Measurements from ENCODE around the gene USF2.

USF2 gene

DNA sequence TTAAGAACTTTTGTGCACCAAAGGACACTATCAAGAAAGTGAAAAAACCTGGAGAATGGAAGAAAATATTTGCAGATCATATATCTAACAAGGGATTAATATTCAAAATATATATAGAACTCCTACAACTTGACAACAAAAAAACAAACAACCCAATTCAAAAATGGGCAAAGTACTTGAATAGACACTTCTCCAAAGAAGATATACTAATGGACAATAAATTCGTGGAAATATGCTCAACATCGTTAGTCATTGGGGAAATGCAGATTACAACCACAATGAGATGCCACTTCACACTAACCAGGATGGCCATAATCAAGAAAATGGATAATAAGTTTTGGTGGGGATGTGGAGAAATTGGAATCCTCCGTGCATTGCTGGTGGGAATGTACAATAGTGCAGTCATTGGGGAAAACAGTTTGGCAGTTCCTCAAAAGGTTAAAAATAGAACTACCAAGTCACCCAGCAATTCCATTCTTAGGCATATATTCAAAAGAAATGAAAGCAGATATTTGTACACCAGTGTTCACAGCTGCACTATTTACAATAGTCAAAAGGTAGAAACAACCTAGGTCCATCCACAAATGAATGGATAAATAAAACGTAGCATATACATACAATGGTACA, 22.2 kb upstream of the USF2 start:
- no peak for DNase-seq

DNA sequence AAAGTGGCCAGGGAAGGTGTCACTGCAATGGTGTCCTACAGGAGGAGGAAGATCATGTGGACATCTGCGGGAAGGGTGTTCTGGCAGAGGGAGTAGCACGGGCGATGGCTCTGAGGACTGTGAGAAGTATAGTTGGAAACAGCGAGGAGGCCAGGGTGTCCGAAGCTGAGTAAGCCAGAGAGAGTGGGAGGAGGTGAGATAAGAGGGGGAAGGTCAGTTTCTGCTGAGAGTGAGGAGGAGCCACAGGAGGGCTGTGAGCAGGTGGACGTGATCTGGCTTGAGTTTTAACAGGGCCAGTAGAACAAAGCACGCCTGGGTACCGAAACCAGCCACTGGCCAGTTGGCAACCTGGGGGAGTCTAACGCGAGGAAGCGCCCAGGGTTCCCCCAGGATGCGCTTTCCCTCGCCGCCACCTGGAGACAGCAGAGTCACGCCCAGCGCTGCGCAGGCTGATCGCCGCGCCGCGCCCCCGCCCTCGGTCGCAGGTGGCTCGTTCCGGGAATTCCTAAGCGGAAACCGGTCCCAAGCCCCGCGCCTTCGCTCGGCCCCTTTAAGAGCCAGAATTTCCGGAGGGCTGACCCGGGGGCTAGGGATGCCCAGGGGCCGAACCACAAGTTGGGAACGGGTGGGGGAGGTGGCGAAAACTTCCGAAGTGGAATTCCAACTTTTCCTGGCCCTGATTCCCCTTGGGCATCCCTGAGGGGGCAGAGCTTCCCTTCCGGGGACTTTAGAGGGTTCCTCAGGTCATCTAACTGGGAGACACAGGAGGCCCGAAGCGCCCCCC, 21.0 kb upstream of the USF2 start:
- peak; percentile 58 for DNase-seq

DNA sequence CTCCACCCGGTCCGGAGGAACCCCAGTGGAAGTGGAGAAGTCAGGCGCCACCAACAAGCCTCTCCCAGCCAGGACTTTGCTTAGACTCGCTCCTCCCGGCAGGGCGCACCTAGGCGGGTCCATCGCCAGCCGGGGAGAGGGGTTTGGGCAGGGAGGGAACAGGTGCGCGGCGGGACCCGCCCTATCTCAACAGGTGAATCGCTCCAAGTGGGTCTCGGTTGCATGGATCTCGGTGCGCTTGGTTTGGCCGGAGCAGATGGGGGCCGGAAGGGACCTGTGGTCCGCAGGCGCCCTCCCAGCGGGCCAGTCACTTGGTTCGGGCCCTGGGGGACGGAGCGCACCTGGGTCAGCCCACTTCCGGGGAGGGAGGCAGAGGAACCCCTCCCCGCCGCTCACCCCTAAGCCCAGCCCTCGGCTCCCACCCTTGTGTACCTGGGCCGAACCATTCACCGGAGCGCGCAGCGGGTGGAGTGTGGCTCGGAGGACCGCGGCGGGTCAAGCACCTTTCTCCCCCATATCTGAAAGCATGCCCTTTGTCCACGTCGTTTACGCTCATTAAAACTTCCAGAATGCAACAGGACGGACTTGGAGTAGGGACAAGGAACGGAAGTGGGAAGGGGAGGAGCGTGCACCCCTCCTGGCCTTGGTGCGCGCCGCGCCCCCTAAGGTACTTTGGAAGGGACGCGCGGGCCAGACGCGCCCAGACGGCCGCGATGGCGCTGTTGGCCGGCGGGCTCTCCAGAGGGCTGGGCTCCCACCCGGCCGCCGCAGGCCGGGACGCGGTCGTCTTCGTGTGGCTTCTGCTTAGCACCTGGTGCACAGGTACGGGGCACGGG, 20.2 kb upstream of the USF2 start, which contains the start of gene LSR:
TSS of gene LSR (plus strand) at position 693 of the 836 bp plus-strand sequence. CDS start at position 714, 21 bp downstream.
- peak; percentile 84 for DNase-seq

DNA sequence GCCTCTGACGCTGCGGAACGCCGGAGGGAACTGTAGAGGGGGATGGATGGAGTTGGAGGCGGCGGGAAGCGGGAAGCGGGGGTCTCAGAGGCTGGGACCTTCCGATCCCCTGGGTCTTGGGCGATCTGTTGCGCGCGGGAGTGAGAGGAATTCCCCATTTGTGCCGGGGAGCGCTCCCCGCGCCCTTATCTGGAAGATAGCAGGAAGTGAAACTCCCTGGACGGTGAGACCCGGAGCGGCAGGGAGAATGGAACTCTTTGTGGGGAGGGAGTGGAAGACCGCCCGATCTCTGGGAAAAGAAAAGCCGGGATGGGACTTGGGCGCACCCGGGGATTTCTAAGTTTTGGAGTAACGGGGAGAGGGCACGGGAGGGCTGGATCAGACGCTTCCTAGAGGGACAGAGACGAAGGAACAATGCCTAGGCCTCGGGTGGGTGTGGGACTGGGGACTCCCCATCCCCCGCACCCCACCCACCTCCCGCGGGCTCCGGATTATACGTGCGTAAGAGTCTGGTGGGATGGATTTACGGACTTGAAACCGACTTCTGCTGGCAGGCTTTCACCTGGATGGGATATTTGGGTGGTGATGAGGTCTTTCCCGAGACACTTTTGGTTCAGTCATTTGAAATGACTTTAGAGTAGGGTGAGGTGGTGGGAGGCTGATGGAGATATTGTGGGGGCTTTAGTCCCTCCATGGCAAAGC, 19.5 kb upstream of the USF2 start:
- DNase-seq, result peak; percentile 3

DNA sequence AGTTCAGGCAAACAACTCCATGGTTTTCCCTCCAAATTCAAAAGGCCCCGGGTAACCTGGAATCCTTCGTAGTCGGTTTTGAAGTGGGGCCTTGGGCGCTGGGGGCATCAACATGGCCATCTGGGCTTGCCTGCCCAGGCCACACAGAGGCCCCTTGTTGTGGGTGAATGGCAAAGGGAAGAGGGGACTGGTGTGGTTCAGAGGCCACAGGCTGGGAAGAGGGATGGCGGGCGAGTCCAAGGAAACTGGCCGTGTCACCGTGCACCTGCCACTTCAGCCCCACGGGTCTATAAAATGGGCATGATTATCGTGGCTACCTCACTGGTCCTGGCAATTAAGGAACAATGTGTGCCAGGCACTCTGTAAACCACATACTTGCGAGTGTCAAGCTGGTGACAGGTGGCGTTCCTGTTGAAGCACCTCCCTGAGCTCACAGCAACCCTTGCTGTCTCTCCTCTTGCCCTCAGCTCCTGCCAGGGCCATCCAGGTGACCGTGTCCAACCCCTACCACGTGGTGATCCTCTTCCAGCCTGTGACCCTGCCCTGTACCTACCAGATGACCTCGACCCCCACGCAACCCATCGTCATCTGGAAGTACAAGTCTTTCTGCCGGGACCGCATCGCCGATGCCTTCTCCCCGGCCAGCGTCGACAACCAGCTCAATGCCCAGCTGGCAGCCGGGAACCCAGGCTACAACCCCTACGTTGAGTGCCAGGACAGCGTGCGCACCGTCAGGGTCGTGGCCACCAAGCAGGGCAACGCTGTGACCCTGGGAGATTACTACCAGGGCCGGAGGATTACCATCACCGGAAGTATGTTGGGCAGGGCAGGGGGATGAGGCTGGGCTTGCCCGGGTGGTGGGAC, 18.7 kb upstream of the USF2 start:
- DNase-seq, result peak; percentile 3

DNA sequence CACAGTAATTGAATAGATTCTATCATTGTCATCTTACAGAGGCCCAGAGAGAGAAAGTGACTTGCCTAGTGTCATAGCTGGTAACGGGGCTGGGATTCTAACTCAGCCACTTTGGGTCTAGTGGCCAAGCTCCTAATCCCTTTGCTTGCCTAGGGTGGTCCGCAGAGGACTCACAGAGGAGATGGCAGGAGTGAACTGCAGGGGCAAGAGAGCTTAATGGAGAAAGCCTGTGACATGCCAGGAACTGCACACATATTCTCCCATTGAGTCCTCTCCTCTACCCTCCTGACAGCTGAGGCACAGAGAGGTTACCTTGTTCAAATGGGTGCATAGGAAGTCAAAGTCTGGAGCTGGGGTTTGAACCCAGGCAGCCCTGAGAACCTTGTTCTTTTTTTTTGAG, 17.3 kb upstream of the USF2 start:
- DNase-seq, result peak; percentile 2

DNA sequence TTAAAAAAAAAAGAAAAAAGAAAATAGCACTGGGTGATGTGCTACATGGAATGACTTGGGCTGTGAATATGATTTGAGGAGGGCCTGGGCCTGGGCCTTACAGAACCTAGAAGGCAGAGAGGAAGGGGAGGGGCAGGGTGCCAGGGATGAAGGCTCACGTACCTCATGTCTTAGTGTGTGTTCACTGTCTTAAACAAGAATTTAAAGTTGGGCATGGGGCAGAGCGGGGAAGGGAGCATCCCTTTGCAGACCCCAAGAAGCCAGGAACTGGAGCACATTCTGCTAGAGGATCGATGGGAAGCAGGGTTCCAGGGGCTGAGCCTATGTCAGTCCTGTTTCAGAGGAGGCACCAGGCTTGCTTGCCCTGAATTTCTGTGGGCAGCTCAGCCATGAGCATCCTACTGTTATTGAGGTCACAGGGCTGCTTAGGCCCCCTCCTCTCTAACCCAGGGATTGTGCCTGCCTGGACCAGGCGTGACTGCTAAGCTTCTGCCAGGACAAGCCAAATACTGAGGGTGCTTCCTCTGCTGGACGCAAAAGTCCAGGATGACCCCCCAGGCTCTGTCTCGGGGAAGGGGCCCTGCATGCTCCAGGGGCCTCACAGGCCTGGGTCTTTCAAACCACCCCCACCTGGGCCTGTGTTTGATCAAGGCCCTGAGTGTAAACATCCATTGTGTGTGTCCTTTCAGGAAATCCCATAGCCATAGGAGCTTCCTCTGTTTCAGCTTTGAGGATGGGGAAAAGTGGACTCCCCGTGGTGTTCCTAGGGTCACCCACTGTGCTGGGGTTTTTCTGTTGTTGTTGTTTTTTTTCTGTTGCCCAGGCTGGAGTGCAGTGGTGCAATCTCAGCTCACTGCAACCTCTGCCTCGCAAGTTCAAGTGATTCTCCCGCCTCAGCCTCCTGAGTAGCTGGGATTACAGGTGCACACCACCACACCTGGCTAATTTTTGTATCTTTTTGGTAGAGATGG, 15.2 kb upstream of the USF2 start:
- peak; percentile 1 for DNase-seq

DNA sequence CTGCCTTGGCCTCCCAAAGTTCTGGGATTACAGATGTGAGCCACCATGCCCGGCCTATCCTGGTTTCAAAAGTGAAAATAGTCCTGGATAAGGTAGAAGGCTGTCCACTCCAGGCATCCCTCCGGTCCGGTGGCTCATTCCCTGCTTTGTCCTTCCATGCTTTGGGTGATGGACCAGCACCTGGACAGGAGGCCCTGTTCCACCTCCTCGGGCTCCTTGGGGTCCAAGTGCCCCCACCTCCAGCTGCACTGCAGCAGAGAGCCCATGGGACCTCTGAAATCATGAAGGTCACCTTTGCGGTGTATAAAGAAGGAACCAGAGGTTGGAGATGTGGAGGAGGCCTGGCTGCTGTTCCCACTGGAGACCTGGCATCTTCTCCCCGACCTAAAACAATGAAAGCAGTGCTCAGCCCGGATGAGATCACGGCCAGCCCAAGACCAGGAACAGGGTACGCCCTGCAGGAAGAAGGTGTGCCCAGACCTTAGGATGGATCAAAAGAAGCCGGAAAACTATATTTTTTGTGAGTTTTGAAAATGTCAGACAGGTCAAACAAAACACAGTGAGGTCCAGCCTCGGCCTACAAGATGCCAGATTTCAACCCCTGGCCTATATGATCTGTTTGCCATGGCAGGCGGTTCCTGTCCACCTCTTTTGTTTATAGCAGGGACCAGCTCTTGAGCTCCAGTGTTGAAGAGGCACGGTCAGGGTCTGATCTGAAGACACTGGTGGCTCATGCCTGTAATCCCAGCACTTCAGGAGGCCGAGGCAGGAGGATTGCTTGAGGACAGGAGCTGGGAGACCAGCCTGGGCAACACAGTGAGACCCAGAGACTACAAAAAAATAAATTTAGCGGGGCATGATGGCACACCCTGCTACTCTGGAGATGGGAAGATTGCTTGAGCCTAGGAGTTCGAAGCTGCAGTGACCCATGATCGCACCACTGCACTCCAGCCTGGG, 14.1 kb upstream of the USF2 start:
- DNase-seq, result no peak

DNA sequence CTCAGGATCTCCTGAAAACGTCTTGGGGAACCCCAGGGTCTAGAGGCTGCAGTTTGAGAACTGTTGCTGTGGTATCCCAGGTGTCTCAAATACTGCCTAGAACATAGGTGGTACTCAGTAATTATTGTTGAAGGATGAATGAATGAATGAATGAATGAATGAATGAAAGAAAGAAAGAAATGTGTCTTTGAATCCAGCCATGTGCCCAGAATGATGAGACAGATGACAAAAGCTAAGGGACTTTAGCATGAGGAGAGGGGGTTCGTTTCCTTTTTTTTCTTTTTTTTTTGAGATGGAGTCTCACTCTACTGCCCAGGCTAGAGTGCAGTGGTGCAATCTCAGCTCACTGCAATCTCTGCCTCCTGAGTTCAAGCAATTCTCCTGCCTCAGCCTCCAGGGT, 12.2 kb upstream of the USF2 start:
- no peak for DNase-seq

DNA sequence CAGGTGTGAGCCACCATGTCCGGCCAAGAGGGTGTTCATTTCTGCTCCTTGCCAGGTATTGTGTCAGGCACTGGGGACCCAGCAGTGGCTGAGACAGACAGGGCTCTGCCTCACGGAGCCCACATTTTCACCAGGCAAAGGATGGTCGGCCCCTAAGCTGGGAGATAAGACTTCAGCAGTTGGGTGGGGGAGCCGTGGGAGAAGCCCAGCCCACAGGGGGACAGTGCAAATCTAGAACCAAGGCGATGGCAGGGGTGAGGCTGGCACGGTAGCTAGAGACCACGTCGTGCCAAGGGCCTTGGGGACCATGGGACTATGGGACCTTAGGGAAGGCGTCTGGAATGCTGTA, 11.7 kb upstream of the USF2 start:
- DNase-seq, result peak; percentile 1

DNA sequence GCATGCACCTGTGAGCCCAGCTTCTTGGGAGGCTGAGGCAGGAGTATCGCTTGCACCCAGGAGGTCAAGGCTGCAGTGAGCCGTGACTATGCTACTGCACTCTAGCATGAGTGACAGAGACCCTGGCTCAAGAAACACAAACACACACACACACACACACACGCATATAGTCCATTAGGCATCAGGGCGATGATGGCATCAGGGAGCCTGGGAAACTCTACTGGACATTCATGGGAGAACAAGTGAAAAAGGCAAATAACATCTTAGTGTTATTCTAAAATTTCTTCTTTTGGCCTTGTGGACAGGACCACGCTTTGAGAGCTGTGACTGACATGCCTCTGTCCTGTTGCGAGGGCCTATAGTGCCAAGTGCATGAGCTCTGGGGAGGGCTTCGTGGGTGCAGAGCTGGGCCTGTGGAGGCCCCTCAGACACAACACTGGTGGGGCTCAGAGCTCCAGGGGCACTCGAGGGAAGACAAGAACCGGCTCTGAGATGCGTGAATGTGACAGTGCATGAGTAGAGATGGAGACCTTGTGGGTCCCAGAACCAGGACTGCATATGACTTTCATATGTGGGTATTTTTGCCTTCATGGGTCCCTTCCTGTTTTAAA, 8.0 kb upstream of the USF2 start:
- no peak for DNase-seq

DNA sequence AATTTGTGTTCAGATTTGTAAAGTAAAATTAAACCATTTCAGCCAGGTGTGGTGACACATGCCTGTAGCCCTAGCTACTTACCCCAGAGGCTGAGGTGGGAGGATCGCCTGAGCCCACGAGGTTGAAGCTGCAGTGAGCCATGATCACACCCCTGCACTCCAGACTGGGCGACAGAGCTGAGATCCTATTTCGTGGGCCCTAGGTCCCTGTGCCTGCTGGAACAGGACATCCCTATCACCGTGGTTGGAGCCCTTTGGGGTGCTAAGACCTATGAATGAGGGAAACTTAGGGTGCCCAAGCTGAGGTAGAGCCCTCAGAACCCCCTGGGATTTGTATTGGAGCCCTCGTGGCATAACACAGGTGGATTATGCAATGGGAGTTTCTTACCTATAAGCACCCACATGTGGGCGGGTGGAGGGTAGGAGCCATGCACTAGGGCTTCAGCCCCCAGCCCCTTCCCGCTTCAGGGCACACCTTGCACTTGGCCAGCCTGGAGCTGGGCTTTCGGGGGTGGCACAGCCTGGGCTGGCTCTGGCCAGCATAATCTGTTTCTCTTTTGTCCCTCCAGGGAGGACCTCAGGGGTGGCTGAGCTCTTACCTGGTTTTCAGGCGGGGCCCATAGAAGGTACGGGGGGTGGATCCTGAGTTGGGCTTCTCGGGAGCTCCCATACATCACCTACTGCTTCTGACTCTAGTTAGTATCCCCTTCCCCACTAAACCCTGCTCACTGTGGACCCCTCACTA, 7.2 kb upstream of the USF2 start:
- no peak for DNase-seq

DNA sequence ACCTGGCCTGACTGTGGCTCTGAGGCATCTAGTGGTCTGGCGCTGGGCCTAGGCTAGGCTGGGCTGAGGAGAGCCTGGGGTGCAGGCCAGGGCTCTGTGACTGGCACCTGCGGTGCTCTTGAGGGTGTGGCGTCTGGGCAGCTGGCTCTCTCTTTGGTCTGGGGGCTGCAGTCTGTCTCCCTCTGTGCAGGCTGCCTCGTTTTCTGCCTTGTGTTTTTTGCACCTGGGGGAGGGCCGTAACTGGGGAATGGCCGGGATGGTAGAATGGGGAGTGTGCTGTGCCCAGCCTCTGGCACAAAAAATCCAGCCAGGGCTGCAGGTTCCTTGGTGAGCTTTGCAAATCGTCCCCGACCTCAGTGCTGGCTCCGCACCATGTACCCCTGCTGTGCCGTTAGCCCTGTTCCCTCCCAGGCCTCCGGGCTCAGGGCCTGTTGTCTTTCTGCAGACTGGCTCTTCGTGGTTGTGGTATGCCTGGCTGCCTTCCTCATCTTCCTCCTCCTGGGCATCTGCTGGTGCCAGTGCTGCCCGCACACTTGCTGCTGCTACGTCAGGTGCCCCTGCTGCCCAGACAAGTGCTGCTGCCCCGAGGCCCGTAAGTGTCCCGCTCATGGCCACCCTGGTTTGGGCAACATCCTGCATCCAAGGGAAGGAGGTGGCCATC, 6.5 kb upstream of the USF2 start:
- DNase-seq, result no peak

DNA sequence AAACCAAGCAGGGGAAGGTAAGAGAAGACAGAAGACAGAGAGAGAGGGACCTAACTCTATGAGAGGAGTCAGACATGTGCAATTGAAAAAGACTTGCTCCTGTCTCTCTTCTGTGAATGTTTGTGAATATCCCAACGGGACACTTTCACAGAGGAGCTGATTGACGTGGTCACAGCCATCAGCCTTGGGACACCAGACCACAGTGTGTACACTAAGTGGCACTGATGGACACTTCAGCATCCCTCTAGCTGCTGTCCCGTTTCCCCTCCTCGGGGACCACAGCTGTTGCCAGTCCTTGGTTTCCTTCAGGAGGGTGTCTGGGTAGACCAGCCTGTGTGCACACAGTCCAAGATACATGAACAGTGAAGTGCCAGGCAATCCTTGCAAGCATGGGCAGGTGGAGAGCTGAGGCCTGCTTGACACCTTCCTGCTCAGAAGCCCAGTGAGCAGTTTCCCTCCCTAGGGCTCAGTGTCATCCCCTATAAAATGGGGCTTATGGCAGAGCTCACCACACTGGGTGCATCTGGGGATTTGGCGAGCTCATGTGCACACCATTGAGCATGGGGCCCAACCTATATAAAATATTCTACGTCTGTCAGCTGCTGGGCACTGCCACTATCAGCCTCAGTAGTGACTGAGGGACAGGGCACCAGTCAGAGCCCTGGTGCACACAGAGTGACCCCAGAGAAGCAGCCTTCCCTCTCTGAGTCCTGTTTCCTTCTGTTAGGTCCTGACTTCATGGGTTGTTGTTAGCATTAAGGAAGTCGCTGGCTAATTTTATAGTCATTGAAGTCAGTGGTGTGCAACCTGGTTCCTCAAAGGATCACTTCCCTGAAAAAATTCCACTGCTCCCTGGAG, 4.3 kb upstream of the USF2 start:
- DNase-seq, result no peak

DNA sequence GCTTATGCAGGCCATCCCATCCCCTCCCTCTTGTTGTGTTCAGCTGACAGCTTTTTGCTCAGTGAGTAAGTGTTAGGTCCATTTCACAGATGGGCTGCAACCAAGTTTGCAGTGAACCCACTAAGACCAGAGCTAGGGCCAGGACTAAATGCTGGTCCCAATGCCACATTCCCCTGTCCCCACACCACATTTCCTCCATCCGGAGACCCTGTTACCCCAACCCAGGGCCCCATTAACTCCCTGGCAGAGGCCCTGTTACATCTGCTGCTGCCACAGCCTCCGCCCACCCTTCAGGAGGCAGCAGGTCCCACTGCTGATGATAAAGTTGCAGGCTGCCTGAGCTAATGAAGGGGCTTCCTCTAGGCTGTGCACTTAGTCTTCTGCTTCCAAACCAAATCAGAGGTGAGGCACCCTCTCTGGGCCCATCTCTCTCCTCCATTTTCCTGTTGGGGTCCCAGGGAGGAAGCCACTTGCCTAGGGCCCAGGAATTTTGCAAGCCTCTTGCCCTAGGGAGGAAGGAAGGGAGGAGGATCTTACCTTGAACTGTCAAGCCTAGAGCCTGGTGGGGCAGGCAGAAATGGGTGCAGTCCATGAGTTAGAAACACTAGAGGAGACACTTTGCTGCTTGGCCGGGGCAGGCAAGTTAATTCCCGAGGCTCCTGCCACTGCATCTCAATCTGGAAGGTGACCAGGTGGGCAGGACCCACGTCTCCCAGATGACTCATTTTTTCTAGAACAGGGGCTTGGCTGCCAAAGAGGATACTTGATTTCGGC, 3.4 kb upstream of the USF2 start:
- no peak for DNase-seq

DNA sequence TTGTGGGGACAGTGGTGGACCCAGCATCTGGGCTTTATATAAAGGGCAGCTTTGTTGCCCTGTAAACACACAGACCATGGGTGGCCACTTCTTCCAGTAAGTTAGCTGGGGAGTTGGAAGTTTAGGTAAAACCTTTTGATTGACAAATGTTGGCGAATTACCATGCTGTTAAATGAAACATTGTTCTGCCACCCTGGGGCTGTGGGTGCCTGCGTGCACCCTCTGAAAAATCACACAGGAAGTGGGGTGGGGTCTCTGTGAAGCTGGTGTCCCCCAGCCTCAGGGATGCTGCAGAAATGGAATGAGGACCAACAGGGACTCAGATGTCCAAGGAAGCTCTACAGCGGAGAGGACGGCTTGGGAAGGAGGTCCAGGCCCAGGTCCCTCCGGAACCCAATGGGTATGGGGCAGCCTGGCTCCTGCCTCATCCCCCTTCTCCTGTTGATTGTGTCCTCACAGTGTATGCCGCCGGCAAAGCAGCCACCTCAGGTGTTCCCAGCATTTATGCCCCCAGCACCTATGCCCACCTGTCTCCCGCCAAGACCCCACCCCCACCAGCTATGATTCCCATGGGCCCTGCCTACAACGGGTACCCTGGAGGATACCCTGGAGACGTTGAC, 2.8 kb upstream of the USF2 start:
- DNase-seq, result no peak
